ENCODE data around the gene EMILIN1. TPM values are rescaled to one million over a fixed set of nuclear protein-coding genes. Genes with fewer than 3 reads are reported as not detected.

EMILIN1 gene
- total RNA-seq, 2 donors from 2014 or later = 8.7 to 14.2 TPM

DNA sequence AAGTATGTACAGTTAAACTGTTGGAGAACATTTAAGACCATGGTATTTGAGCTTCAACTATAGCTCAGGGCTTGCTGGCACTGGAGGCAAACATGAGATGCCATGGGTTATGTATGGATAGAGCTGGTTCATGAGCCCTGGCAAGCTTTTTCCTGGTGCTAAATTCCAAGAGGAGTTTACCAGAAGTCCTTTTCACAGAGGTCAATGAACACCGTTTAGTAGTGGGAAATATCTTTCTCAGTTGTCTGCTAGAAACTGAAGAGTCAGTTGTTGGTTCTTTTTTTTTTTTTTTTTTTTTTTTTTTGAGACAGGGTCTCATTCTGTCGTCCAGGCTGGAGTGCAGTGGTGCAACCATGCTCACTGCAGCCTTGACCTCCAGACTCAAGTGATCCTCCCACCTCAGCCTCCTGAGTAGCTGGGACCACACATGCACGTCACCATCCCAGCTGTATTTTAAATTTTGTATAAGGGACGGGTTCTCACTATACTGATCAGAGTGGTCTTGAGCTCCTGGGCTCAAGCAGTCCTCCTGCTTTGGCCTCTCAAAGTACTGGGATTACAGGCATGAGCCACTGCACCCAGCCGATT lies 9.5 kb downstream of the EMILIN1 start:
- Mint-ChIP-seq H3K36me3 (no peaks in the 10 kb centered on the region), H3K4me1 (ENCODE audit: low read depth in 2 of 2) (peaks cover 7 to 23% of the 10 kb centered on the region in 2 donors), H3K4me3 (peak overlapping the region; percentile 81), H3K27me3 (no peaks in the 10 kb centered on the region), H3K9me3 (no peaks in the 10 kb centered on the region), H3K27ac (no peak overlapping the region)
- DNase-seq (ENCODE audit: low spot score) = no peak
- ATAC-seq = no peak

DNA sequence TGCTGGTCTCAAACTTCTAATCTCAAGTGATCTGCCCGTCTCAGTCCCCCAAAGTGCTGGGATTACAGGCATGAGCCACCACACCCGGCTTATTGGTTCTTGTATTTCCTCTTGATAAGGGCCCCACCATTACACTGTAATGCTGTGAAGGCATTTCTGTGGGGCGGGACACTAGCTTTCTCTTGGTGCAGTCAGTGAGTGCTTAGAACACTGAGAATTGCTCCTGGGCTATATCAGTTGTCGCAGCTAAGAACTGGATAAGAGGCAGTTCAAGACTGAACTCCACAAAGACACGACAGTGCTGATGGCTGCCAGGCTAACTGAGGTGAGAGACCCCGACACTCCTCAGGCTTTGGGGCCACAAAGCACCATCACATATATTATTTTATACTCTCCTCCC lies 10.2 kb downstream of the EMILIN1 start:
- no peak overlapping the region for H3K4me3 Mint-ChIP-seq
- peaks cover 7 to 20% of the 10 kb centered on the region in 2 donors for H3K4me1 Mint-ChIP-seq (ENCODE audit: low read depth in 2 of 2)
- no peak for ATAC-seq

DNA sequence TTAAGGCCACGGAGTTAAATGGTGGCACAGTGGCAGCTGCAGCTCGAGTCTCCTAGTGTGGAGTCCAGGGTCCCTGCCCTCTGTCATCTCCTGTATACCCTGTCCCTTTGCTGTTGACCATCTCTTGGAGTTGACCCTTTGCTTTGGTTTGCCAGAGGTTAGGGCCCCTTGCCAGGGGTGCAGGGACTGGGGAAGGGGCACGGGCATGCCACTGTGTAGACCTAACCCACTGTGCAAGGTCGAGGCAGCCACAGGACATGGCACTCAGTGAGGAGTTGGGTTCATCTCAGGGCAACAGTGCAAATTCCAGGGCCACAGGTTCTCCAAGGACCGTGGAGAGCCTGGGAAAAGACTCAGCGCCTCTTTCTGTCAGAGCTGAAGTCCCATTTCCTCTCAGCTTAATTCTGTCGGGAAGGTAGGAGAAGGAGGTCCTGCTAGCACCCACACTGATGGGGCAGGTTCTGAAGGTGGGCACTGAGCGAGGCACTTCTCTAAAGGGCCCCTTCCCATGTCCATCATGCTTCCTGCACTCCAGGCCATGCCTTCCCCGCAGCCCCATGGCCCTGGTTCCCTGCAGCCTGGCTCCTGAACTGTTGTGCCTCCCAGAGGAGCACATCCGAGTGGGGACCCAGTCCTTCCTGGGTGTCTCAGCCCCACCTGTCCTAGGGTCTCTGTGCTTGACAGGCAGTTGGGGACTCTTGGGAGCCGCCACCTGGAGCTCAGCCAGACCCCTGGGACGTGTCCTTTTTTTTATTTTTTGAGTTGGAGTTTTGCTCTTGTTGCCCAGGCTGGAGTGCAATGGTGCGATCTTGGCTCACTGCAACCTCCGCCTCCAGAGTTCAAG lies 10.9 kb downstream of the EMILIN1 start:
- no peak for ATAC-seq
- H3K4me3 Mint-ChIP-seq = no peak overlapping the region
- no peaks in the 10 kb centered on the region for H3K9me3 Mint-ChIP-seq
- DNase-seq (ENCODE audit: low spot score) = no peak
- H3K36me3 Mint-ChIP-seq = no peaks in the 10 kb centered on the region
- peaks cover 7 to 16% of the 10 kb centered on the region in 2 donors for H3K4me1 Mint-ChIP-seq (ENCODE audit: low read depth in 2 of 2)
- H3K27me3 Mint-ChIP-seq = no peaks in the 10 kb centered on the region
- no peak overlapping the region for H3K27ac Mint-ChIP-seq

More for the DNA sequence above, 10.2 kb downstream of the EMILIN1 start:
- no peaks in the 10 kb centered on the region for H3K27me3 Mint-ChIP-seq
- H3K27ac Mint-ChIP-seq = no peak overlapping the region
- H3K36me3 Mint-ChIP-seq = no peaks in the 10 kb centered on the region
- no peaks in the 10 kb centered on the region for H3K9me3 Mint-ChIP-seq
- no peak for DNase-seq (ENCODE audit: low spot score)

DNA sequence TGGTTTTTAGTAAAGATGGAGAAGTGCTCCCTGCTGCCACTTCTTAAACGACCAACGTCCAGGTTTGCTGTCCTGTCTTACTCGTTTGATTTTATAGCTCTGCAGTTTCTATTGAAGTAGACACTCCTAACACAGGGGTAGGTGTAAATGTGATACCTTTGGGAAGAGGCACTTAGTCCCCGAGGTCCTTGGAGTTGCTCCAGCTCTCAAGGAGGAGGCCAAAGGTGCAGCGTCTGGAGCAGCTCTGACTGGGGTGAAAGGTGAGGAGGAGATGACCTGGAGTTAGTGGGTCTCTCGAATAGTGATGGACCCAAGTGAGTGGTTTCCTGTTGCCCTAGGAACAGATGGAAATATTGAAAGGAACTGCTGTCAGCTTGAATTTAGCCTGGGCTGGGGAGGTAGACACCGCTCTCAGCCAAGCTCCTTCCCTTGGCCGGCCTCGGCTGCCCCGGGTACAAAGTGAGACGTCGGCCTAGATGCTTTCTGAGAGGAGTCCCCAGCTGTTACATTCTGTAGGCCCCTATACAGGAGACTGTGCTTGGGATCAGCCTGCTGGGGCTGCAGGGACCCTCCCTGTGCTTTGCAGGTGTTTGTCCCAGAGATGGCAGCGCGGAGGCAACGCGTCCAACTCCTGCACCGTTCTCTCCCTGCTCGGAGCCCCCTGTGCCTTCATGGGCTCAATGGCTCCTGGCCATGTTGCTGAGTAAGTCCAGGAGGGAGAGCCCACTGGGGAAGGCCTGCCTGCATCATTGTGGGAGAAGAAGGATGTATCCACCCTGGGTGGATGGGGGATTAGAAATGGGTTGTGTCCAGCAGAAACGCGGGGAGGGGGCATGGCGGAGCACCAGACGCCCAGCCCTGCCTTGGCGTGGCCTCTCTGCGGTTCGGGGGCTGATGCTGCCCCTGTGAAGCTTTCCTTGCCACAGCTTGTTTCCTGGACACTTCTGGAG lies 13.6 kb downstream of the EMILIN1 start:
- ATAC-seq (no peak), DNase-seq (ENCODE audit: low spot score) (no peak)
- Mint-ChIP-seq H3K4me1 (ENCODE audit: low read depth in 2 of 2) (peaks cover 0 to 19% of the 10 kb centered on the region in 2 donors), H3K27me3 (no peaks in the 10 kb centered on the region), H3K9me3 (no peaks in the 10 kb centered on the region), H3K27ac (no peak overlapping the region), H3K36me3 (no peaks in the 10 kb centered on the region), H3K4me3 (no peak overlapping the region)

DNA sequence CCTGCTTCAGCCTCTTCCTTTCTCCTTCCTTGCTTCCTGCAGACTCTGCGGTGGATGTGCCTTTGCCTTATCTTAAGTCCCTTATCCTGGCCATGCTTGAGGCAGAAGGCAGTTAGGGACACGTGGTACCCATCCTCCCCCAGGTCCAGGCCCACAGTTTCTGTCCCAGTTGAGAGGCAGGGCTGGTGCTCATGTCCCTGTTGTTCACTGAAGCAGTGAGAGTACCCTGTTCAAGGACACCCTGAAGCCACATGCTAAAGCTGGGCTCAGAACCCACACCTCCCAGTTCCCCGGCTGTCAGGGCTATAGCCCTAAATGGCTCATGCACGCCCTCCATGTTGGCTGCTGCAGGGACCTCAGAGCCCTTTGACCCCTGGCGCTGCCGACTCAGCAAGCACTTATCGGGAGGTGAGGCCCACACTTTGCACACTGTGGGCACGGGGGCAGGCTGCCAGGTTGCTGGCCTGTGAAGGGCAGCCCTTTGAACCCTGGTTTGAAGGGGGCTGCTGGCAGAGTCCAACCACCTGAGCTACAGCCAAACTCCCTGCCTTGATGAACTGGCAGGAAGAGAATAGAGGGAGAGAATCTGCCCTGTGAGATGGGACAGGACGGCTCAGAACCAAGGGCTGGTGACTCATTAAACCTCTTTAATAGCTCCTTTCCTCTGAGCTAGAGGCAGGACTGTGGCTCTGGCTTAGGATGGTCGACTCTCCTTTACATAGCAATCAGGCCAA lies 14.4 kb downstream of the EMILIN1 start:
- no peaks in the 10 kb centered on the region for H3K9me3 Mint-ChIP-seq
- H3K27ac Mint-ChIP-seq = no peak overlapping the region

DNA sequence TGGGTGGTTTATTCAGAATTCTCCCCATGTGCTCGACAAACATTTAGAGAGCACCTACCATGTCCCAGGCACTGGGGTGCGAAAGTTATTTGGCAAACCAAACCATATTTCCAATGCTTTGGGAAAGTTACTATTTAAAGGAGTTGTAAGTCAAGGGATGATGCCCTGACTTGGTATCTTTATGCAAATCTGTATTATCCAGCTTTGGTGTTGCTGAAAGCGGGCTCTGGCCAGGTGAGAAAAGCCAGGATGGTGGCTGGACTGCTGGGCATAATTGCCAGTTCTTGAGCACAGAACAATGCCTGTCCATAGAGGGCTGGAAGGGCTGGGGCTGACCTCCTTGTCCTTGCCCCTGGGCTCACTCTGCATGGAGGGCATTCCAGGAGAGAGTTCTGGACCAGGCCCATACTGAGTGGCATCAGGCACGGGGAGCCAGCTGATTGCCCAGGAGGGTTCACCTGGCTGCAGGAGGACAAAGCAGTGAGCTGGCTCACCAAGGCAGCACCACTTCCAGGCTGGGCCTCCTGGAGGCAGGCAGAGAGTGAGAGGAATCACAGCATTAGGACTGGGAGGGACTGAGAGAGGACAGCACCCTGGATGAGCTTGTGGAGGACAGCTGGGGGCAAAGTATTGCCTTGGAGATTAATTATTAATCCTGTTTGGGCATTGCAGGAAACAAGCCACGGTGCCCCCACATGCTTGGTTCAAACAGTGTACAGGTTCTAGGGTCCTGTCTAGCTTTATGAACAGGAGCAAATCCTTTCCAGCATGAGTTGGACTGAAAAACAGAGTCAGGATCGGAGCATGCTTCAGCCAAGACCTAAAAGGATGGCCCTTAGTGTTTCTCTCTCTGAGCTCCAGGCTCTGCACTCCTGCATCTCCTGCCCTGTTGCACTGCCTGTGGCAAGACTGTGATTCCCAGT lies 15.3 kb downstream of the EMILIN1 start:
- ATAC-seq = no peak
- no peaks in the 10 kb centered on the region for H3K36me3 Mint-ChIP-seq
- no peaks in the 10 kb centered on the region for H3K9me3 Mint-ChIP-seq
- no peaks in the 10 kb centered on the region for H3K27me3 Mint-ChIP-seq
- H3K4me1 Mint-ChIP-seq (ENCODE audit: low read depth in 2 of 2) = peaks cover 0 to 19% of the 10 kb centered on the region in 2 donors
- no peak overlapping the region for H3K4me3 Mint-ChIP-seq
- H3K27ac Mint-ChIP-seq = no peak overlapping the region
- no peak for DNase-seq (ENCODE audit: low spot score)

More for the DNA sequence above, 14.4 kb downstream of the EMILIN1 start:
- DNase-seq (ENCODE audit: low spot score) (no peak), ATAC-seq (no peak)
- no peaks in the 10 kb centered on the region for H3K27me3 Mint-ChIP-seq
- H3K4me3 Mint-ChIP-seq = no peak overlapping the region
- H3K4me1 Mint-ChIP-seq (ENCODE audit: low read depth in 2 of 2) = peaks cover 0 to 19% of the 10 kb centered on the region in 2 donors
- H3K36me3 Mint-ChIP-seq = no peaks in the 10 kb centered on the region

DNA sequence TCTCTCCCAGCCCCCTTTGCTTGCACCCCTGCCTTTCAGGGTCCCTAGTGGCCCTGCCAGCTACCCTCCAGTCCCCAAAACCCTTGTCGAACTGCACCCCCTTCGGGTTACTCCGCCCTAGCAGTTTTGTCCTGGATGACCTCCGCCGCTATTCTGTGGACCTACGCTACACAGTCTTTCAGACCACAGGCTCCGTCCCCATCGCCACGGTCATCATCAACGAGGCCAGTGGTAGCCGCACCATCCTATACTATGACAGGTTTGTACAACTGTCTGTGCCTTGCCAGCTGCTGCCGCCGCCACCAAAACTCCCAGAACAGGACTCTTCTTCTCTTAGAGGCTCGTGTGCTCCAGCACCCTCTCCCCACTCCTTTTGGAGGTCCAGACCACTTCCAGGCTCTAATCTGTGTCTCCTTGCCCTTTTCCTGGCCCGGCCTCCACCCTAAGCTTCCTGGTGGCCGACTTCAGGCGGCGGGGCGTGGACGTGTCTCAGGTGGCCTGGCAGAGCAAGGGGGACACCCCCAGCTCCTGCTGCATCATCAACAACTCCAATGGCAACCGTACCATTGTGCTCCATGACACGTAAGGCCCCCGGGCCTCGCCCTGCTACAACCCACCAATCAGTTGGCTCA lies 16.1 kb downstream of the EMILIN1 start:
- no peaks in the 10 kb centered on the region for H3K36me3 Mint-ChIP-seq
- no peaks in the 10 kb centered on the region for H3K27me3 Mint-ChIP-seq
- no peaks in the 10 kb centered on the region for H3K9me3 Mint-ChIP-seq
- ATAC-seq (no peak), DNase-seq (ENCODE audit: low spot score) (no peak)
- H3K4me1 Mint-ChIP-seq (ENCODE audit: low read depth in 2 of 2) = peaks cover 0 to 19% of the 10 kb centered on the region in 2 donors
- no peak overlapping the region for H3K4me3 Mint-ChIP-seq
- H3K27ac Mint-ChIP-seq = no peak overlapping the region

DNA sequence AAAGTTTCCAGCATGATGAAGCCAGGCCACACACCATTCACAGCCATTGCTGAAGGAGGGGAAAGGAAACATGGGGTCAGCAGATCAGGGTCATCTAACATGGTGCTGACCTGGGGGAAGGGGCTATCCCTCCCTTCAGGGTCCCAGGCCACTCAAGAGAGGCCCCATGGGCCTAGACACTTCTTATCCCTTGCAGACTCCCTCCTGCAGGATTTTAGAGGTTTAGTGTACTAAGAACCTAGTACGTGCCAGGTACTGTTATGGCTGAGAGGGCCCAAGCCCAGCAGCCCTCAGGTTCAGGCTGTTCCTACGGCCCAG lies 17.0 kb downstream of the EMILIN1 start:
- Mint-ChIP-seq H3K9me3 (no peaks in the 10 kb centered on the region), H3K27ac (no peak overlapping the region), H3K27me3 (no peaks in the 10 kb centered on the region), H3K4me1 (ENCODE audit: low read depth in 2 of 2) (peaks cover 0 to 15% of the 10 kb centered on the region in 2 donors), H3K4me3 (no peak overlapping the region), H3K36me3 (no peaks in the 10 kb centered on the region)
- ATAC-seq (no peak), DNase-seq (ENCODE audit: low spot score) (no peak)

DNA sequence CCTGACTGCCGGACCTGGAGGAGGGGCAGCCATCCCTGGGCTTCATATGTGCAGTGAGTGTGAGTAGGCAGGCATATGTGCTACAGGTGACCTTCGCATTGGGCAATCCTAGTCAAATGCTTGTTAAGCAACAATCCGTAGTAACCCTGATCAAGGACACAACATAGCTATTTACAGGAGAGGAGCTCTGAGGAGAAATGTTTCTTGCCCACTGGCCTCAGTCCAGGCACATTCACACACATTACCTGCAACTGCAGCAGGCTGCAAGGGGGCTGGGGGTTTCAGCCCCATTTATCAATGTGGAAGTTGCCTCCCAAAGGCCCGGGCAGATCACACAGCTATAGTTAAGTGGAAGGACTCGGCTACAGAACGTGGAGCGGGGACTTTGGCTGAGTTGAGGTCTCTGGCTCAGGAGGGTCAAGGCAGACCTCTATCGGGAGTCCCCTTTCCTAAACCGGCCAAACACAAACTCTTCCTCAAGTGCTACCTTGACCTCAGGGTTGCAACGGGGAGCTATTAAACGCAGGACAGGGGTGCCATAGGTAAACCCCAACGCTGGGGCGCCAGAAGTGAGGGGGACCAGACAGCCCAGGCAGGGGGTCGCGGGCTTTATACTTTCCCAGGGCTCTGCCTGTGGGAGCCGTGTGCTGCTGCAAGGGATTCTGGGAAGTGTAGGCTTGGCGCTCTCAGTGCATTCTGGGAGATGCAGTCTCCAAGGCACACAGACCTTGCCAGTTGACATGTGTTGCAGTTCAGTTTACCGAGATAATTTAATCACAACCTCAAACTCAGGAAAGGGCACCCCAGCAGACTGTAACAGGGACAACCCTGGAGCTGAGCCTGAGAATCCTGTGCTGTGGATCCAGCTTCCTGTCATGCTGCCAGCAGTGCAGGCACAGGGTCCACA lies 17.6 kb downstream of the EMILIN1 start:
- H3K4me1 Mint-ChIP-seq (ENCODE audit: low read depth in 2 of 2) = peaks cover 0 to 15% of the 10 kb centered on the region in 2 donors
- H3K27me3 Mint-ChIP-seq = no peaks in the 10 kb centered on the region
- H3K9me3 Mint-ChIP-seq = no peaks in the 10 kb centered on the region
- ATAC-seq = peak; percentile 70 to 80
- no peak for DNase-seq (ENCODE audit: low spot score)
- H3K4me3 Mint-ChIP-seq = peak overlapping the region; percentile 30
- H3K36me3 Mint-ChIP-seq = no peaks in the 10 kb centered on the region
- H3K27ac Mint-ChIP-seq = no peak overlapping the region

DNA sequence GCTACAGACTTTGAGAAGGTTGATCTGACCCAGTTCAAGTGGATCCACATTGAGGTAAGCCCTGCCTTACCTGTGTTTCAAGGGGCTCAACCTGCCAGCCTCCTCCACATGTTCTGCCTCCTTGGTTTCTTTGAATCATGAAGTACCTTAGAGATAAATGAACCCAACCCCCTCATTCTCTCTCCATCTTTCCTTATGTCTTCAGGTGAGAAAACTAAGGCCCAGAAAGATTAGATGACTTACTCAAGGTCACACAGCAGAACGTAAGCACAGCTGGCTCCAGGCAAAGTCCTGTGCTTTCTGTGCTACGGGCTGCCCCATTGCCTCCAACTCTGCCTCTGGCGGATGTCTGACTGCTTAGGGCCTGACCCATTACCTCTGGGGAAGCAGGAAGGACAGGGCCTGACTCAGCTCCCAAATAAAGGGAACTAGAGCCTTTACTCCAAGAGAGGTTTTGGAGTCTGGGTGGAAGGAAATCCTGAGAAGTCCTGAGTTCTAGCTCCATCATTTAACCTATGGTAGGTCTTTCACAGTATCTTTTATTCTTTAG lies 18.4 kb downstream of the EMILIN1 start:
- Mint-ChIP-seq H3K4me3 (no peak overlapping the region), H3K27ac (no peak overlapping the region), H3K27me3 (no peaks in the 10 kb centered on the region), H3K4me1 (ENCODE audit: low read depth in 2 of 2) (peaks cover 0 to 12% of the 10 kb centered on the region in 2 donors), H3K9me3 (no peaks in the 10 kb centered on the region), H3K36me3 (no peaks in the 10 kb centered on the region)
- ATAC-seq (no peak), DNase-seq (ENCODE audit: low spot score) (no peak)

DNA sequence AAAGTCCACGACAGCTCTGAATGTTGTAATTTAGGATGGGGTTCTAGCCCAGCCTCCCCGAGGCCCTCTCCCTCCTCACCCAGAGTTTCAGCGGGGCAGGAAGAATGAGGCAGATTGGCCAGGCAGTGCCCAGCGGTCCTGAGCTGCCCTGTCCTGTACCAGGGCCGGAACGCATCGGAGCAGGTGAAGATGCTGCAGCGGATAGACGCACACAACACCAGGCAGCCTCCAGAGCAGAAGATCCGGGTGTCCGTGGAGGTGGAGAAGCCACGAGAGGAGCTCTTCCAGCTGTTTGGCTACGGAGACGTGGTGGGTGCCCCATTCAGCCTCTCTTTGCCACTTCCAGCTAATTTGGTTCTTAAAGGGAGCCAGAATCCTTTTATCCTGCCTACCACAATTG lies 18.9 kb downstream of the EMILIN1 start:
- ATAC-seq = no peak
- peaks cover 0 to 12% of the 10 kb centered on the region in 2 donors for H3K4me1 Mint-ChIP-seq (ENCODE audit: low read depth in 2 of 2)
- no peaks in the 10 kb centered on the region for H3K36me3 Mint-ChIP-seq

More for the DNA sequence above, 18.9 kb downstream of the EMILIN1 start:
- H3K9me3 Mint-ChIP-seq = no peaks in the 10 kb centered on the region
- H3K4me3 Mint-ChIP-seq = no peak overlapping the region
- no peak for DNase-seq (ENCODE audit: low spot score)
- H3K27ac Mint-ChIP-seq = no peak overlapping the region
- no peaks in the 10 kb centered on the region for H3K27me3 Mint-ChIP-seq

All from natural killer cell treated with Interleukin-12 subunit alpha and Interleukin-12 subunit beta and Interleukin-15 and Interleukin-18, amount 100 ng/mL, for 72 hours (primary cell).